GM21390 (cell line): Measurements from ENCODE around the gene ABCD1.
"Not testable (repeated sequence)": the region's sequence is repeated elsewhere in the genome, so short reads cannot be mapped to it uniquely, and the experiment has no call there.

Experiments
- ATAC-seq: cut with Tn5 transposase; IDR thresholded peaks from one replicate; pipeline ENCODE4 v1.9.1; 2021; ENCODE audit not compliant: unreplicated experiment

Gene ABCD1

DNA sequence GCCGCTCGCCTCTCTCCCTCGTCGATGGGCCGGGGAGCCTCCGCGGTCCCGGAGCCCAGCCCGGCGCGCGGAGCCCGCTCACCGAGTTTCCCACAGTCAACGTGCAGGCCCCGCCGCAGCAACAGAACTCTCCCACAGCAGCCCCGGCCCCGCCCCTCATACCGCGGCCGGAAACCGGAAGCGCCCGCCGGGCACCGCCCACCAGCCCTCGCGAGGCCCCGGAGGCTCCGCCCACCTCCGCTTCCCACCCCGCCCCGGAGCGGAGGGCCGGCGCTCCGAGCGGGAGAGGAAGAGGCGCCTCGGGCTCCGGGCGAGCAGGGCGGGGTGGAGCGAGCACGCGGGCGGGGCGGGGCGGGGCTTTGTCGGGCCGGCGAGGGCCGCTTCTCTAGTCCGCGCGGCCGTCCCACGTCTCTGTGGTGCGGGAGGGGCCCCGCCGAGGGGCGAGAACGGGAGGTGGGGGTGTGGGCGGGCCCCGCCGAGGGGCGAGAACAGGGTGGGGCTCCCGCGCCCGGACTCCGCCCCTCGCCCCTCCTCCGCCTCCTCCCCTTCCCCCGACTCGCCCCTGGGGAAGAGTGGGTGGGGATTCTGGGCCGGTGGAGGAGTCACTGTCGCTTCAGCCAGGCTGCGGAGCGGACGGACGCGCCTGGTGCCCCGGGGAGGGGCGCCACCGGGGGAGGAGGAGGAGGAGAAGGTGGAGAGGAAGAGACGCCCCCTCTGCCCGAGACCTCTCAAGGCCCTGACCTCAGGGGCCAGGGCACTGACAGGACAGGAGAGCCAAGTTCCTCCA lies at the start of gene ABCD1, which contains the start of gene BCAP31:
Gene ABCD1, plus strand, starts transcription at position 605 of the 787 bp plus-strand sequence. CDS start 411 bp downstream, outside the sequence.
Gene BCAP31, minus strand, starts transcription at position 136 of the 787 bp plus-strand sequence. CDS start 1,143 bp downstream, outside the sequence.
- ATAC-seq: peak; percentile 54

DNA sequence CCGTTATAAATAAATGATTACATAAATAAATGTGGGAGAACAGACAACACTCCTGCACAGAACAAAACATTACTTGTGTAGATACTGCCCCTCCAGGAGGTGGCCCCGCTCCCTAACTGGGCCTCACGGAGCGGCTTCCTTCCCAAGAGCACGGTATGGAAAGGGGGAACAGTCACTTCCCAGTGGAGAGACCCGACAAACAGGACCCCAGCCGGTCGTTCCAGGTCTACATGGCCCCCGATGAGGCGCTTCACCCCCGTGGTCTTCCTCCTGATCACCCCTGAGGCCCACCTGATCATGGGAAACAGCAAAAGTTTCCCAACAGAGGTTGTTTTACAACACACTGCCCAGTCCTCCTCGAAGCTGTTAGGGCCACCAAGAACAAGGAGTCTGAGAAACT lies 43.5 kb upstream of the ABCD1 start:
- ATAC-seq: no peak

GRCh38 chrX:153683486-153683885 lies 41.2 kb upstream of the ABCD1 start:
- ATAC-seq: not testable (repeated sequence)

- ATAC-seq: no peak
Observed at GRCh38 chrX:153684467-153685155, 40.0 kb upstream of the ABCD1 start.

- ATAC-seq: no peak
Observed at GRCh38 chrX:153685156-153685536, 39.5 kb upstream of the ABCD1 start.

DNA sequence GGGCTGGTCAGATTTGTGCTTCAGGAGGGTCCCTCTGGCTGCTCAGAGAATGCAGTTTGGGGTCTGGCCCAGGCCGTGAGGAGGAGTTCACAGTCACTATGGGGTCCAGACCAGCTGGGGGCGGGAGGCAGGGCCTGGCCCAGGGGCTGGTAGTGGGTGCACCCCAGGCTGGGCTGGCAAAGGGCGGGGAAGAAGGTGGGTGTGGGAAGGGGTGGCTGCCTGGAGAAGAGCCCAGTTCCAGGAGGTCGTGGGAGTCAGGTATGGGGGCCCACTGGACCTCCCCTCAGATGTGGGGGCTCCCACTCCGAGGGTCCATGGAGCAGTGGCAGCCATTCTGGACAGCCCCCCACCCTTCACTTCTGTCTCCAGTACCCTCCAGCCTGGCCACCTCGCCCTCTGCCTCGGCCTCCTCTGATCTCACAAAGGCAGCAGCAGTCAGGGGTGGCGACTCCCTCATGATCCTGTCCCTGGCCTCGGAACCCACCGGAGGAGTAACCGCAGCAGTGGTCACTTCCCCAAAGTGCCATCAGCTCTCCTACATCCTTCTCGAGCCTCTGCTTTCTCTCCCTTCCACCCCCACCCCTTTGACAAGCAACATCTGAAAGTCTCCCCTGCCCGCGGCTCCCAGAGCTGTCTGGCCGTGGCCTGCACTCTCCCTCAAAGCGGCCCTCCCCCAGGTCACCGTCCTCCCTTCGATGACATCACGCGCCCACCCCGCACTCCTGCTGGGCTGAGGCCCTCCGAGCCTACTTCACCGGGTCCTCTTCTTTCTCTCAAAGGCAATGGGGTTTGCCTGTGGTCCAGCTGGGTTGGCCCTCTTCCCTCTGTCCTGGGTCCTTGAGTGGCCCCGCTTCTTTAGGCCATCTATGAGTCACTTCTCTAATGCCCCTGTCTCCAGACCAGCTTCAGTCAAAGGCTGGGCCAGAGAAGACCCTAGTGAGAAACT lies 38.6 kb upstream of the ABCD1 start:
- no peak for ATAC-seq

DNA sequence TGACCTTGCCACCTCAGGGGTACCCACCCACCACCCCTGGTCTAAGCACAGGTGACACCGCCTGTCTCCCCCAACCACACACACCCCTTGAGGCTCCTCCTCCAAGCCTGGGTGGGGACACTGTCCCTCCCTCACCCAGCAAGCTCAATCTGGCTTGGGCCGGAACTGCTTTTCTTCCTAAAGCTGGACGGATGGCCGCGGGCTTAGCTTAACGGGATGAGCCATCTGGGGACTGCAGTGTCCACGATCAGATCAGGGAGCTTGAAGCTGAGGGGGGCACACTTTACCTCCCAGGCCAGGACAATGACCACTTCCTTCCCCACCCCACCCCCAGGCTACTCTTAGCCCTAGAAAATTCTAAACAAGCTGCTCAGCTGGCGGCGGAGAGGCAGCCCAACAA lies 37.9 kb upstream of the ABCD1 start:
- no peak for ATAC-seq

GRCh38 chrX:153687121-153688039 lies 37.3 kb upstream of the ABCD1 start, which contains the start of gene SLC6A8:
Gene SLC6A8 (plus strand): TSS chrX:153687926. CDS start chrX:153688575, 649 bp downstream.
- ATAC-seq: no peak

- ATAC-seq: no peak
Observed at GRCh38 chrX:153688071-153688470, 36.6 kb upstream of the ABCD1 start.

GRCh38 chrX:153688506-153688905 lies 36.1 kb upstream of the ABCD1 start:
- no peak for ATAC-seq

DNA sequence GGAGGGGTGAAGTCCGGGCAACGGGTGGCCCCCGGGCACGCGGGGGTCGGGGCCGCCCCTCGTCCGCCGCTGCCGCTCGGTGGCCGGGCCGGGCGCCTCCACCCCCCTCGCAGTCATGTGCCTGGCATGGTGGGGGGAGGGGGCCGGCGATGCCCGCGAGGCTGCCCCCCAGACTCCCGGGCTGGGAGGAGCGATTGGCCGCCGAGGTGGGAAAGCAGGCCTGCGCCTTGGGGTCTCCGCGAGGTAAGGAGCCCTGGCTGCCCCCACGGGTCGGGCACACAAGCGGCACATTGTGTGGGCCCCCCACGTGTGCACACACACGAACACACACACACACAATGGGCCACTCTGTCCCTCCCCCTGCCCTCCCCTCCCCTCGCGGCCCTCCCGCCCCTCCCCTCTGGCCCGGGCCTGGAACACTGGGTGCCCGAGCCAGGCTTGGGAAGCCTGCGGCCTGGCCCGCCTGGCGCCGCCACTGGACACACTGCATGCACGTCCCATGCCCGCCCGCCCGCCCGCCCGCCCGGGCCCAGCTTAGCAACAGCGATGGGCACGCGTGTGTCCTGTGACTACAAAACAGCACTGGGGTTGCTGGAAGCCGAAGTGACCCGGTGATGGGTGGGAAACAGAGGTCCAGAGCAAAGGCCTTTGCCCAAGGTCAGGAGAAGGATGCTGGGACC lies 35.6 kb upstream of the ABCD1 start:
- ATAC-seq: no peak

- ATAC-seq: no peak
Observed at GRCh38 chrX:153689654-153690465, 34.8 kb upstream of the ABCD1 start.

DNA sequence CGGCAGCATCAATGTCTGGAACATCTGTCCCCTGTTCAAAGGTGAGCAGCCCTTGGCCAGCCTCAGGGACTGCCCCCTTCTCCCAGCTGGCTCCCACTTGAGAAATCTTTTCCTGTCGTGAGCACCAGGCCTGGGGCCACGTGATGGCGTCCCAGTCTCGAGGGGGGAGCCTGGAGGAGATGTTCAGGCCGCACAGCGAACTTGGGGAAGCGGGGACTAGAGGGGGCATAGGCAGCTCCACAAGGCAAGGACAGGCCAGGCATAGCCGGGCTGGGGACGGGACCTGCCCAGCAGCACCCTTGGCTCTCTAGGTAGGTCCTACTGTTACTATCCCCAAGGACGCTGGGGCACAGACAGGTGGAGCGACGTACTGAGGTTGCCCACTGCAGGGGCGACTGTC lies 34.2 kb upstream of the ABCD1 start:
- no peak for ATAC-seq

DNA sequence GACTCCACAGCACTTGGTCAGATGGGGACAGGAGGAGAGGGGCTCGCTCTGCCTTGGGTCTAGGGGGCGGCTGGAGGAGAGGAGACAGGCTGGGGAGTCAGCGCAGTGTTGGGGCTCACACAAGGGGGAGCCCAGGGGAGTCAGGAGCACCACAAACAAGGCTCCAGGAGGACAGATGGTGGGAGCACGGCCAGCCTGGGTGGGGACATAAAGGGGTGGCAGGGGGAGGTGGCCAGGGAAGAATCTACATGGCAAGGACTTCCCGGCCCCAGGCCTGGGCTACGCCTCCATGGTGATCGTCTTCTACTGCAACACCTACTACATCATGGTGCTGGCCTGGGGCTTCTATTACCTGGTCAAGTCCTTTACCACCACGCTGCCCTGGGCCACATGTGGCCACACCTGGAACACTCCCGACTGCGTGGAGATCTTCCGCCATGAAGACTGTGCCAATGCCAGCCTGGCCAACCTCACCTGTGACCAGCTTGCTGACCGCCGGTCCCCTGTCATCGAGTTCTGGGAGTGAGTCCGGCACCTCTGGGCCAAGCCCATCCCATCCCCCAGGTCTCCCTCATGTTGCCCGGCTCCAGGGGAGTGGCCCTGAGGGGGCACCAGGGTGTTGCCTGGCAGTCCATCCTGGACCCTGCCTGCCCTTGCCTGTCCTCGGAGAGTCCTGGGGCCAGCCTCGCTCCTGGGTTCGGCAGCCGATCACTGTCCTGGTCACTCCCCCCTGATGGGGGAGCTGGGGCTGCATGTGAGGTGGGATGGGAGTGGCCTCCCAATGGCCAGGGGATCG lies 33.4 kb upstream of the ABCD1 start:
- ATAC-seq: not testable (repeated sequence)

DNA sequence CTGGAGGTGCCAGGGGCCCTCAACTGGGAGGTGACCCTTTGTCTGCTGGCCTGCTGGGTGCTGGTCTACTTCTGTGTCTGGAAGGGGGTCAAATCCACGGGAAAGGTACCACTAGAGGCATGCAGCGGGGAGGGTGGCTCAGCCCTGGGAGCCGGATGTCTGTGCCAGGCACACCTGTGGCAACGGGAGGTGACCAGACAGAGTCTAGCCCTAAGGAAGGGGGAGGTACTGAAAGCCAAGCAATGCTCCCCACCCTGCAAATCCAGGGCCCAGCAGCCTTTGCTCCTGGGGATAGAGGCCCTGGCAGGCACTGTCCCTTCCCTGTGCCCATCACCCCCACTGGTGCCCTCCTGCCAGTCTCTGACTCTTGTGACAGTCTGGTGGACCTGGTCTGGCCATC lies 32.7 kb upstream of the ABCD1 start:
- ATAC-seq: no peak

DNA sequence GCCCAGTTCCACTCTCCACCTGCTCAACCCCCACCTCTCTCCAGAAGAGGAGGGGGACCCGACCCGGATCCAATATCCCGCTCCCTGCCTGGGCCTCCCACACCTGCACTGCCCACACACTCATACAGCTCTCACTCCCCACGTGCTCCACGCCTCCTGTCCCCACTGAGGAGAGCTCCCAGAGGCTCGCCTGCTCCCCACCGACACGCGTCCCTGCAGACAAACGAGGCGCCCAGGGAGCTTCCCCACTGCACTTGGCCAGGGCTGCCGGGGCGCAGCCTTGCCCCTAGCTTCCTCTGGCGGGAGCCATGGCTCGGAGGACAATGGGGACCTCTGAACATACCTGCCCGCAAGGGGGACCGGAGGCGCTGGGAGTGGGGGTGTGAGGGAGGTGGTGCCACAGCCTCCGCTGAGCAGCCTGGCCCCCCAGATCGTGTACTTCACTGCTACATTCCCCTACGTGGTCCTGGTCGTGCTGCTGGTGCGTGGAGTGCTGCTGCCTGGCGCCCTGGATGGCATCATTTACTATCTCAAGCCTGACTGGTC lies 32.0 kb upstream of the ABCD1 start:
- no peak for ATAC-seq
